RPMI7951 (cell line): Measurements from ENCODE around the gene PTPRZ1. TPM values are rescaled to one million over a fixed set of nuclear protein-coding genes. Genes with fewer than 3 reads are reported as not detected.

Source experiments
- DNase-seq: peaks from one replicate; pipeline ENCODE4 v3.0.0-alpha.2; 2012; ENCODE audit warnings: low read depth
- total RNA-seq: library from RNA; depleted of rRNA; stranded (reverse); fragments of >200 nt; shearing (Covaris generic); gene quantifications from 2 replicates; pipeline ENCODE4 v1.2.3, GENCODE V29; 2014

Gene PTPRZ1
- total RNA-seq, 1 experiment from 2014 or later = 10.0 TPM

GRCh38 chr7:121890833-121891232, 17.9 kb downstream of the PTPRZ1 start:
- DNase-seq = no peak

GRCh38 chr7:121891731-121892130, 18.8 kb downstream of the PTPRZ1 start:
- no peak for DNase-seq

GRCh38 chr7:121901026-121901425, 28.1 kb downstream of the PTPRZ1 start:
- DNase-seq = no peak

- no peak for DNase-seq
These were observed 31.2 kb downstream of the PTPRZ1 start for GRCh38 chr7:121904120-121904519.

- DNase-seq = no peak
These were observed 35.1 kb downstream of the PTPRZ1 start for GRCh38 chr7:121908042-121908441.

GRCh38 chr7:121909716-121910345, 36.9 kb downstream of the PTPRZ1 start:
- DNase-seq = no peak

GRCh38 chr7:121913947-121914675, 41.1 kb downstream of the PTPRZ1 start:
- no peak for DNase-seq

- no peak for DNase-seq
These were observed 41.8 kb downstream of the PTPRZ1 start for GRCh38 chr7:121914676-121915279.

- DNase-seq = no peak
These were observed 43.2 kb downstream of the PTPRZ1 start for GRCh38 chr7:121916211-121916610.

- DNase-seq = no peak
These were observed 47.0 kb downstream of the PTPRZ1 start for GRCh38 chr7:121919986-121920385.

GRCh38 chr7:121924269-121925186, 51.6 kb downstream of the PTPRZ1 start:
- DNase-seq = no peak

GRCh38 chr7:121931149-121931902, 58.4 kb downstream of the PTPRZ1 start:
- no peak for DNase-seq

- DNase-seq = no peak
These were observed 59.8 kb downstream of the PTPRZ1 start for GRCh38 chr7:121932768-121933167.

- no peak for DNase-seq
These were observed 64.1 kb downstream of the PTPRZ1 start for GRCh38 chr7:121936951-121937623.

GRCh38 chr7:121938429-121938996, 65.6 kb downstream of the PTPRZ1 start:
- DNase-seq = no peak

- no peak for DNase-seq
These were observed 68.0 kb downstream of the PTPRZ1 start for GRCh38 chr7:121940918-121941317.

- no peak for DNase-seq
These were observed 68.9 kb downstream of the PTPRZ1 start for GRCh38 chr7:121941830-121942229.

- DNase-seq = no peak
These were observed 72.1 kb downstream of the PTPRZ1 start for GRCh38 chr7:121945066-121945465.

GRCh38 chr7:121945480-121946236, 72.7 kb downstream of the PTPRZ1 start:
- DNase-seq = no peak

GRCh38 chr7:121953164-121953563, 80.2 kb downstream of the PTPRZ1 start:
- no peak for DNase-seq
